Measurements from ENCODE around the gene MACROD2.

- TF ChIP-seq CTCF (IDR thresholded peaks at IDR 0.05) (no peak), POLR2A (IDR thresholded peaks at IDR 0.05) (no peak)
Observed at GRCh38 chr20:14203657-14204056, 208.3 kb downstream of the MACROD2 start.
